ENCODE measurements around the gene ELK1. TPM values are rescaled to one million over a fixed set of nuclear protein-coding genes. Genes with fewer than 3 reads are reported as not detected.

The ELK1 gene
- total RNA-seq, 1 donor from 2014 or later: 18.1 TPM

Other genes with a start within 250 kb of the ELK1 start
- gene ZNF41, start 167.3 kb downstream of the ELK1 start, total RNA-seq: 3.3 TPM
- 66.9 TPM for gene ARAF, start 89.4 kb downstream of the ELK1 start, total RNA-seq
- gene TIMP1, start 68.1 kb downstream of the ELK1 start, total RNA-seq: 102 TPM
- 0.15 TPM for gene SYN1, start 30.7 kb downstream of the ELK1 start, total RNA-seq
- 13.8 TPM for gene CFP, start 20.6 kb downstream of the ELK1 start, total RNA-seq
- gene UXT, start 8.6 kb upstream of the ELK1 start, total RNA-seq: 39.7 TPM
- 5.3 TPM for gene ZNF81, start 186.3 kb upstream of the ELK1 start, total RNA-seq

Measured in left lobe of liver (tissue), 1 donor.